Muscle of leg (tissue), 11 donors: ENCODE results near the gene TLE3. TPM values are rescaled to one million over a fixed set of nuclear protein-coding genes. Genes with fewer than 3 reads are reported as not detected.

Source experiments
- DNase-seq: peaks from one replicate; pipeline ENCODE4 v3.0.0; 2013
- H3K27ac ChIP-seq: one replicate; pipeline ENCODE4 v1.5.1; 2013; ENCODE audit warnings: mild to moderate bottlenecking, low read length, control low read depth
- H3K27me3 ChIP-seq: one replicate; pipeline ENCODE4 v1.6.1; 2013; ENCODE audit warnings: low read length; ENCODE audit not compliant: control insufficient read depth, insufficient read depth
- H3K36me3 ChIP-seq: one replicate; pipeline ENCODE4 v1.6.1; 2013; ENCODE audit warnings: low read length; ENCODE audit not compliant: control insufficient read depth, insufficient read depth
- H3K4me1 ChIP-seq: one replicate; pipeline ENCODE4 v1.6.1; 2013; ENCODE audit warnings: low read length; ENCODE audit not compliant: control insufficient read depth, insufficient read depth
- H3K4me3 ChIP-seq: one replicate; pipeline ENCODE4 v1.5.1; 2013; ENCODE audit warnings: low read length, control low read depth
- H3K9me3 ChIP-seq: replicated peaks from 2 replicates; pipeline ENCODE4 v1.6.1; 2013; ENCODE audit warnings: low read depth, low read length; ENCODE audit not compliant: control insufficient read depth
- WGBS: methylation state at CpG from one replicate; pipeline ENCODE4 v1.1.5; 2013; ENCODE audit warnings: missing lambda C conversion rate; ENCODE audit not compliant: insufficient coverage; 5-methylcytosine and 5-hydroxymethylcytosine counted together
- polyA plus RNA-seq, 8 donors: library from polyadenylated mRNA; unstranded; fragments of 120-200 nt; gene quantifications; one replicate each; pipeline versions ENCODE4 v1.2.1 to v1.2.3, GENCODE V29; 2013; ENCODE audit warnings: inconsistent platforms in 1 of 8, low replicate concordance in 1 of 8; ENCODE audit not compliant: insufficient read length in 8 of 8, insufficient read depth in 1 of 8
- total RNA-seq: library from RNA; stranded (reverse); fragments of 120-200 nt; gene quantifications from one replicate; pipeline ENCODE4 v1.2.4, GENCODE V29; 2013

The TLE3 gene
- total and polyA plus RNA-seq, 9 donors: 18.6 to 35.6 (median 28.9) TPM

GRCh38 chr15:70043590-70043989 is 54.1 kb downstream of the TLE3 start:
- no peaks in the 10 kb centered on the region for H3K9me3 ChIP-seq
- no peak overlapping the region for H3K27ac ChIP-seq
- H3K4me1 ChIP-seq: peaks cover 11% of the 10 kb centered on the region
- peaks cover 3% of the 10 kb centered on the region for H3K27me3 ChIP-seq
- WGBS: no CpG with 5 or more reads among the region's 1 CpG
- H3K4me3 ChIP-seq: no peak overlapping the region
- H3K36me3 ChIP-seq: peaks cover 9% of the 10 kb centered on the region
- no peak for DNase-seq

- H3K27me3 ChIP-seq: peaks cover 3% of the 10 kb centered on the region
Measured at GRCh38 chr15:70042553-70043214, 55.0 kb downstream of the TLE3 start.

GRCh38 chr15:70039917-70040316 is 57.8 kb downstream of the TLE3 start:
- H3K4me1 ChIP-seq: no peaks in the 10 kb centered on the region
- H3K27me3 ChIP-seq: peaks cover 10% of the 10 kb centered on the region
- H3K27ac ChIP-seq: no peak overlapping the region
- H3K36me3 ChIP-seq: no peaks in the 10 kb centered on the region
- WGBS: no CpG with 5 or more reads among the region's 3 CpGs
- no peaks in the 10 kb centered on the region for H3K9me3 ChIP-seq
- no peak for DNase-seq
- H3K4me3 ChIP-seq: no peak overlapping the region

More at GRCh38 chr15:70042553-70043214, 55.0 kb downstream of the TLE3 start:
- WGBS: 96% methylated on average over 4 of the region's 5 CpGs
- H3K4me1 ChIP-seq: peaks cover 2% of the 10 kb centered on the region
- DNase-seq: no peak
- no peak overlapping the region for H3K4me3 ChIP-seq
- no peaks in the 10 kb centered on the region for H3K9me3 ChIP-seq
- H3K27ac ChIP-seq: no peak overlapping the region
- peaks cover 5% of the 10 kb centered on the region for H3K36me3 ChIP-seq

- Histone ChIP-seq H3K27ac (no peak overlapping the region), H3K4me1 (peaks cover 6% of the 10 kb centered on the region), H3K9me3 (no peaks in the 10 kb centered on the region), H3K27me3 (peaks cover 20% of the 10 kb centered on the region), H3K36me3 (no peaks in the 10 kb centered on the region), H3K4me3 (no peak overlapping the region)
- 17% methylated on average over 1 of the region's 4 CpGs for WGBS
- DNase-seq: no peak
Measured at GRCh38 chr15:70038730-70039392, 58.9 kb downstream of the TLE3 start.

GRCh38 chr15:70037292-70037640 is 60.5 kb downstream of the TLE3 start:
- no peaks in the 10 kb centered on the region for H3K9me3 ChIP-seq
- no peaks in the 10 kb centered on the region for H3K36me3 ChIP-seq
- H3K27ac ChIP-seq: no peak overlapping the region
- no CpG with 5 or more reads among the region's 2 CpGs for WGBS
- H3K27me3 ChIP-seq: peaks cover 33% of the 10 kb centered on the region
- peaks cover 22% of the 10 kb centered on the region for H3K4me1 ChIP-seq
- no peak for DNase-seq
- no peak overlapping the region for H3K4me3 ChIP-seq

- WGBS: 86% methylated on average over 4 of the region's 5 CpGs
- Histone ChIP-seq H3K36me3 (no peaks in the 10 kb centered on the region), H3K27ac (no peak overlapping the region)
Measured at GRCh38 chr15:70036585-70037291, 61.0 kb downstream of the TLE3 start.

GRCh38 chr15:70035719-70036077 is 62.0 kb downstream of the TLE3 start:
- Histone ChIP-seq H3K4me3 (no peak overlapping the region), H3K27me3 (peaks cover 36% of the 10 kb centered on the region), H3K36me3 (no peaks in the 10 kb centered on the region), H3K4me1 (peaks cover 30% of the 10 kb centered on the region), H3K9me3 (no peaks in the 10 kb centered on the region), H3K27ac (no peak overlapping the region)
- WGBS: 51% methylated on average over 3 of the region's 6 CpGs
- DNase-seq: no peak

More at GRCh38 chr15:70036585-70037291, 61.0 kb downstream of the TLE3 start:
- Histone ChIP-seq H3K27me3 (peaks cover 33% of the 10 kb centered on the region), H3K4me3 (no peak overlapping the region), H3K9me3 (no peaks in the 10 kb centered on the region), H3K4me1 (peaks cover 22% of the 10 kb centered on the region)
- no peak for DNase-seq

GRCh38 chr15:70035051-70035718 is 62.5 kb downstream of the TLE3 start:
- no peak for DNase-seq
- Histone ChIP-seq H3K9me3 (no peaks in the 10 kb centered on the region), H3K4me1 (peaks cover 34% of the 10 kb centered on the region), H3K4me3 (no peak overlapping the region), H3K36me3 (no peaks in the 10 kb centered on the region), H3K27ac (no peak overlapping the region), H3K27me3 (peaks cover 36% of the 10 kb centered on the region)
- WGBS: 81% methylated on average over 7 of the region's 10 CpGs

GRCh38 chr15:70034596-70034995 is 63.1 kb downstream of the TLE3 start:
- Histone ChIP-seq H3K36me3 (no peaks in the 10 kb centered on the region), H3K27me3 (peaks cover 36% of the 10 kb centered on the region), H3K4me1 (peaks cover 40% of the 10 kb centered on the region), H3K4me3 (no peak overlapping the region), H3K27ac (no peak overlapping the region), H3K9me3 (no peaks in the 10 kb centered on the region)
- DNase-seq: no peak
- 97% methylated on average over 7 of the region's 7 CpGs for WGBS

GRCh38 chr15:70034141-70034540 is 63.6 kb downstream of the TLE3 start:
- DNase-seq: no peak
- 80% methylated on average over 4 of the region's 4 CpGs for WGBS
- Histone ChIP-seq H3K4me1 (peaks cover 45% of the 10 kb centered on the region), H3K27ac (no peak overlapping the region), H3K36me3 (no peaks in the 10 kb centered on the region), H3K9me3 (no peaks in the 10 kb centered on the region), H3K4me3 (no peak overlapping the region), H3K27me3 (peaks cover 35% of the 10 kb centered on the region)
